ENCODE results near the gene JARID2.

The JARID2 gene

GRCh38 chr6:15449011-15449410 lies 203.1 kb downstream of the JARID2 start:
- DNase-seq = peak; percentile 32

- DNase-seq = no peak
Measured at GRCh38 chr6:15451738-15452137, 205.9 kb downstream of the JARID2 start.

- no peak for DNase-seq
Measured at GRCh38 chr6:15452182-15452941, 206.5 kb downstream of the JARID2 start.

GRCh38 chr6:15453186-15453585 lies 207.3 kb downstream of the JARID2 start:
- no peak for DNase-seq

- DNase-seq = no peak
Measured at GRCh38 chr6:15453622-15454021, 207.8 kb downstream of the JARID2 start.

GRCh38 chr6:15456422-15456821 lies 210.6 kb downstream of the JARID2 start:
- no peak for DNase-seq

- DNase-seq = no peak
Measured at GRCh38 chr6:15457121-15457650, 211.3 kb downstream of the JARID2 start.

GRCh38 chr6:15458021-15458459 lies 212.2 kb downstream of the JARID2 start:
- no peak for DNase-seq

- no peak for DNase-seq
Measured at GRCh38 chr6:15460110-15460727, 214.3 kb downstream of the JARID2 start.

GRCh38 chr6:15461127-15461944 lies 215.5 kb downstream of the JARID2 start:
- DNase-seq = no peak

GRCh38 chr6:15462256-15462655 lies 216.4 kb downstream of the JARID2 start:
- DNase-seq = no peak

- DNase-seq = no peak
Measured at GRCh38 chr6:15462717-15463525, 217.1 kb downstream of the JARID2 start.

- DNase-seq = peak; percentile 63
Measured at GRCh38 chr6:15464211-15464725, 218.4 kb downstream of the JARID2 start.

GRCh38 chr6:15465212-15465611 lies 219.3 kb downstream of the JARID2 start:
- no peak for DNase-seq

GRCh38 chr6:15470746-15471145 lies 224.9 kb downstream of the JARID2 start:
- no peak for DNase-seq

GRCh38 chr6:15472621-15473020 lies 226.8 kb downstream of the JARID2 start:
- no peak for DNase-seq

GRCh38 chr6:15473174-15473573 lies 227.3 kb downstream of the JARID2 start:
- no peak for DNase-seq

GRCh38 chr6:15473741-15474161 lies 227.9 kb downstream of the JARID2 start:
- peak; percentile 56 for DNase-seq

- peak; percentile 37 for DNase-seq
Measured at GRCh38 chr6:15474196-15474595, 228.3 kb downstream of the JARID2 start.

- DNase-seq = no peak
Measured at GRCh38 chr6:15475261-15475660, 229.4 kb downstream of the JARID2 start.

GRCh38 chr6:15475872-15476271 lies 230.0 kb downstream of the JARID2 start:
- DNase-seq = no peak
